IPS-18c (cell line): ENCODE measurements around the gene SCN1B.
"Not testable (repeated sequence)": the region's sequence is repeated elsewhere in the genome, so short reads cannot be mapped to it uniquely, and the experiment has no call there.

Source experiments
- H3K4me3 ChIP-seq: 2 replicates; pipeline ENCODE4 v1.7.0; 2013; ENCODE audit warnings: low read depth, mild to moderate bottlenecking, low read length, moderate library complexity; ENCODE audit not compliant: insufficient read depth
- H3K9me3 ChIP-seq: one replicate; pipeline ENCODE4 v1.6.1; 2013; ENCODE audit warnings: mild to moderate bottlenecking, low read length, moderate library complexity; ENCODE audit not compliant: control insufficient read depth, insufficient read depth

Gene SCN1B

DNA sequence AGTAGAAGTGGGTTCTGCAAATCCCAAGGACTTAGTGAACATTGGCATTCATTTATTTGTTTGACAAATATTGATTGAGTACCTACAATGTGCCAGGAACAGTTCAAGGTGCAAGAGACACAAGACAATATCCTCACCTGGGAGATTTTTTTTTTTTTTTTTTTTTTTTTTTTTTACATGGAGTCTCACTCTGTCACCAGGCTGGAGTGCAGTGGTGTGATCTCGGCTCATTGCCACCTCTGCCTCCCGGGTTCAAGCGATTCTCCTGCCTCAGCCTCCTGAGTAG, 1.7 kb upstream of the SCN1B start:
- H3K4me3 ChIP-seq, H3K9me3 ChIP-seq: not testable (repeated sequence)

GRCh38 chr19:35029275-35029736, 964 bp upstream of the SCN1B start:
- not testable (repeated sequence) for H3K9me3 ChIP-seq, H3K4me3 ChIP-seq

- no peaks in the 10 kb centered on the region for H3K9me3 ChIP-seq
- peak overlapping the region; percentile 42; the same call in 1 of the 2 replicates for H3K4me3 ChIP-seq
Observed at GRCh38 chr19:35029737-35030256, 473 bp upstream of the SCN1B start.

- no peaks in the 10 kb centered on the region for H3K9me3 ChIP-seq
- peak overlapping the region; percentile 42 for H3K4me3 ChIP-seq
Observed at GRCh38 chr19:35031072-35031881, 1.0 kb downstream of the SCN1B start.

- Histone ChIP-seq H3K4me3 (no peak overlapping the region), H3K9me3 (no peaks in the 10 kb centered on the region)
Observed at GRCh38 chr19:35032356-35032865, 2.1 kb downstream of the SCN1B start.

DNA sequence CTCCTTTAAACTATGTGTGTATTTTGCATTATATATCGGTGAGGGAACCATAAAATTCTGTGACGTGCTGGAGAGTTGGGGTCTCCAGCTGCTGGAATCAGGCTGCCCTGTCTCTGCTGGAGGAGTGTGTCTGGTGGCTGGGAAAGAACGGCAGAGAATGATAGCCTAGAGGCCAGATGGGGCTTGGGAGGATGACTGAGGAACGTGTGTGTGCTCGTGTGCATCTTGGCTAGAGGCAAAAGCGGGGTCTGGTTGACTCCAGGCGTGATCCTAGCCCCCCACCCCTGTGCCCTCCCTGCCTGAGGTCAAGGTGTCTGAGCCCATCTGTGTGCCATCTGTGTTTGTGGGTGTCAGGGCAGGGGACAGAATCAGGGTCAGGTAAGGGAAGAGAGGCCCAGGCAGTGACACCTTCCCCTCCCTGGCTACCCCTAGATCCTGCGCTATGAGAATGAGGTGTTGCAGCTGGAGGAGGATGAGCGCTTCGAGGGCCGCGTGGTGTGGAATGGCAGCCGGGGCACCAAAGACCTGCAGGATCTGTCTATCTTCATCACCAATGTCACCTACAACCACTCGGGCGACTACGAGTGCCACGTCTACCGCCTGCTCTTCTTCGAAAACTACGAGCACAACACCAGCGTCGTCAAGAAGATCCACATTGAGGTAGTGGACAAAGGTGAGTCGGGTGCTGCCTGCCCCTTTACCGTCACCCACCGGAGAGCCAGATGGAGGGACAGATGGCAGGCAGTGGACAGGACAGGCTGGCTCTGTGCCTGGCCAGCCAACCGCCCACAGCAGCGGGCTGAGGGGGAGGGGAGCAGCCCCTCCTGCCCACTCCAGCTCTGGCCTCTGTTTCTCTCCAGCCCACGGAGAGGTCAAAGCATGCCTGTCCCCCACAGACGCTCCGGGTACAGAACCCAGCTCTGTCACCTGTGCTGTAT, 3.1 kb downstream of the SCN1B start:
- H3K9me3 ChIP-seq, result no peaks in the 10 kb centered on the region
- no peak overlapping the region for H3K4me3 ChIP-seq

DNA sequence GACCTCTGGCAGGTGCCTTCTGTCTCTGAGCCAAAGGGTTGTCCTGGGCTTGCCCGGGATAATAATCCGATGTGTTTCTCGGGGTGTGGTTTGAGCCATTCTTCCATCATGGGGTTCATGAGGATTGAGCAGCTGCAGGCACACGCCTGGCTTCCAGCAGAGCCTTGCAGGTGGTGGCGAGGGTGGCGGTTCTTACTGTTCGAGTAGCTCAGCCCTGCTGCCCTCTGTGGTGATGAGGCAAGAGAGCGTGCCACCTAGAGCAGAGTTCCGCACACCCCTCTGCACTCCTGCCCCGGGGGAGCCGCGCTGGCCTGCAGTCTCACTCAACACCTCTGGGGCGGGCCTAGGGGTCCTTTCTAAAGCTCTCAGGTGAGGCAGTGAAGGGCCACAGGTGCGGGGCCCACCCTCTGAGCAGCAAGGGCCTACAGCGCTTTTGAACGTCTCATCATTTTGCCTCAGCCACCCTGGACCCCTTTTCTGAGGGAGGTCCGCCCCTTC, 3.8 kb downstream of the SCN1B start:
- H3K9me3 ChIP-seq, result no peaks in the 10 kb centered on the region
- no peak overlapping the region for H3K4me3 ChIP-seq

- Histone ChIP-seq H3K4me3 (no peak overlapping the region), H3K9me3 (no peaks in the 10 kb centered on the region)
Observed at GRCh38 chr19:35034588-35035382, 4.5 kb downstream of the SCN1B start.

GRCh38 chr19:35037716-35038622, 7.7 kb downstream of the SCN1B start:
- no peak overlapping the region for H3K4me3 ChIP-seq
- H3K9me3 ChIP-seq, result no peaks in the 10 kb centered on the region

DNA sequence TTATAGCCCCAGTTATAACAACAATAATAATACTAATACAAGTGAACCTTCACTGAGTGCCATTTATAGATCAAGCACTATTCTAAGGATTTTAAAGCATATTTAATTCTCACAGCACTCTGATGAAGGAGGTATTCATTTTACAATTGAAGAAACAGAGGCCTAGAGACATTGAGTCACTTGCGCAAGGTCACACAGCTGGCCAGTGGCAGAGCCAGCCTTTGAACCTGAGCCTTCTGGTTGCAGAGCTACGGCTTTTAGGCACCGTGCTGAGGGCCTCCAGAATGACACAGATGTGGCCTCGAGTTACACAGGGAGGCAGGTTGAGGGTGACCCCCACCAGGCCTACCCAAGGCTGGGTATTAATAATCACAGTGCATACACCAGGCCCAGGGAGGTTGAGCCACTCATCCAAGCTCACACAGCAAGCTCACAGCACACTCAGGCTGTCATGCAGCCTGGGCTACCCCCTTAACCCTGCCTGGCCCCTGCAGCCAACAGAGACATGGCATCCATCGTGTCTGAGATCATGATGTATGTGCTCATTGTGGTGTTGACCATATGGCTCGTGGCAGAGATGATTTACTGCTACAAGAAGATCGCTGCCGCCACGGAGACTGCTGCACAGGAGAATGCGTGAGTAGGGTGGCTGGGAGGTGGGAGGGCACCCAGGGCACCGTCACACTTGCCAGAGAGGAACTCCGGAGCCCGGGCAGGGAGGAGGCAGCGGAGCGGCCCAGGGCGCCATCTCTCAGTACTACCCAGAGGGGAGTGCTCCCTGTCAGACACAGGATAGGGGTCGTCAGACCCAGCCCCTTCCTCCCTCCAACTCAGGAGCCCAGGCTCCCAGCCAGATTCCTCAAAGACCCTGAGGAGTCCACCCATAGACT, 8.6 kb downstream of the SCN1B start:
- no peaks in the 10 kb centered on the region for H3K9me3 ChIP-seq
- no peak overlapping the region for H3K4me3 ChIP-seq

DNA sequence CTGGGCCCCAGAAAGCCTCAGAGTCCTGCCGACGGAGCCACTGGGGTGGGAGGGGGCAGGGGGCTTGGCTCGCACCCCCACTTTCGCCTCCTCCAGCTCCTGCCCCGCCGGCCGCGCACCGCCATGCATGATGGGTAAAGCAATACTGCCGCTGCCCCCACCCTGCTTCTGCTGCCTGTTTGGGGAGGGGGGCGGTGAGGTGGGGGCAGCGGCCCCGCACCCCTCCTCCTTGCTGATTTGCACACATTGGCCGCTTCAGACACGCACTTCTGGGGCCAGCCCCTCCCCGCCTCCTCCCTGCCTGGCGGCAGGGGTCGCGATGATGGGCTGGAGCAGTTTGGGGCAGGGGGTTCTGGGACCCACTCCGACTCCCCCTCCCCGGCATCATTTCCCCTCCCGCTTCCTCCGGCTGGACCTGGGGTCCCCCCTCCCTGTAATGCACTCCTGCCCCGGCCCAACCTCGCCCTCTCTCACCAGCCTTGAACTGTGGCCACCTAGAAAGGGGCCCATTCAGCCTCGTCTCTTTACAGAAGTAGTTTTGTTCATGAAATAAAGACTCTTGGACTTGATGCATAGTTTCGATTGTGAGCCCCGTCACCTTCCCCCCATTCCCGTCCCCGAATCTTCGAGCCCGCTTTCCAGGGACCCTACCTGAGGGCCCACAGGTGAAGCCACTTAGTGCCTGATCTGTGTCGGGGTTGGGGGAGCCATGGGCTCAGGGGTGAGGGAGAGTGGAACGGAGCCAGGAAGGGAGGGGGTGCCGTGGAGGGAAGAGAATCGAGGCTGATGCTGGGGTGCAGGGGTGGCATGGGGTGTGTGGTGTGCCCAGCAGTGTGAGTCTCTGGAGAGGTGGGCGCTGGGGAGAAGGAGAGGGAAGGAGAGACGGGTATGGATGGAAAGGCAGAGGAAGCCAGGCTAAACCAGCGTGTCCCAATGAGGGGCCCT, 9.9 kb downstream of the SCN1B start:
- Histone ChIP-seq H3K4me3 (0 out of 2 replicates have a peak overlapping the region, but pooled peaks have one; percentile 40), H3K9me3 (no peaks in the 10 kb centered on the region)

GRCh38 chr19:35040826-35041547, 10.7 kb downstream of the SCN1B start:
- Histone ChIP-seq H3K4me3 (peak overlapping the region; percentile 40), H3K9me3 (no peaks in the 10 kb centered on the region)

DNA sequence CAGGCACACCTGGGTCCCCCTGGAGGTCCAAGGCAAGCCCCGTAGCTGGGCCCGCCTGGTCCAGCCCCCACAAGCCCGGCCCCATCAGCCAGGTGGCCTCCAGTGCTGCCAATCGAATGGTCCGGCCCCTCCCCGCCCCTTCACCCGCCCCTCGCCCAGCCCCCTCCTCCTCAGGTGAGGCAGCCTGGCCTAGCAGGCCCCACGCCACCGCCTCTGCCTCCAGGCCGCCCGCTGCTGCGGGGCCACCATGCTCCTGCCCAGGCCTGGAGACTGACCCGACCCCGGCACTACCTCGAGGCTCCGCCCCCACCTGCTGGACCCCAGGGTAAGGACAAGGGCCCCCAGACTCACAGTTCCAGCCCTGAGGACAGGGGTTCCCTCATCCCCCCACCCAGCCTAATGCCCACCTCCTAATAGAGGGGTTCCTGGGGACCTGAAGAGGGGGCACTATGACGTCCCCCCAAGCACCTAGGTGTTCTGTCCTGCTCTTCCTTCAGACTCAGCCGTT, 11.3 kb downstream of the SCN1B start, which contains the start of gene HPN:
Gene HPN, plus strand, starts transcription at position 174 of the 508 bp plus-strand sequence. CDS start 786 bp downstream, outside the sequence.
- Histone ChIP-seq H3K9me3 (no peaks in the 10 kb centered on the region), H3K4me3 (peak within 1 kb of the TSS; percentile 58)
